SIG-M5 treated with dmso at 0.1 percent for 504 hours (cell line): Measurements from ENCODE around the gene RAB25.
"Not testable (repeated sequence)": the region's sequence is repeated elsewhere in the genome, so short reads cannot be mapped to it uniquely, and the experiment has no call there.

Experiments used
- DNase-seq: peaks from one replicate; lab custom pipeline; 2025; ENCODE audit not compliant: unreplicated experiment; lab: John Stamatoyannopoulos, UW

Gene RAB25

DNA sequence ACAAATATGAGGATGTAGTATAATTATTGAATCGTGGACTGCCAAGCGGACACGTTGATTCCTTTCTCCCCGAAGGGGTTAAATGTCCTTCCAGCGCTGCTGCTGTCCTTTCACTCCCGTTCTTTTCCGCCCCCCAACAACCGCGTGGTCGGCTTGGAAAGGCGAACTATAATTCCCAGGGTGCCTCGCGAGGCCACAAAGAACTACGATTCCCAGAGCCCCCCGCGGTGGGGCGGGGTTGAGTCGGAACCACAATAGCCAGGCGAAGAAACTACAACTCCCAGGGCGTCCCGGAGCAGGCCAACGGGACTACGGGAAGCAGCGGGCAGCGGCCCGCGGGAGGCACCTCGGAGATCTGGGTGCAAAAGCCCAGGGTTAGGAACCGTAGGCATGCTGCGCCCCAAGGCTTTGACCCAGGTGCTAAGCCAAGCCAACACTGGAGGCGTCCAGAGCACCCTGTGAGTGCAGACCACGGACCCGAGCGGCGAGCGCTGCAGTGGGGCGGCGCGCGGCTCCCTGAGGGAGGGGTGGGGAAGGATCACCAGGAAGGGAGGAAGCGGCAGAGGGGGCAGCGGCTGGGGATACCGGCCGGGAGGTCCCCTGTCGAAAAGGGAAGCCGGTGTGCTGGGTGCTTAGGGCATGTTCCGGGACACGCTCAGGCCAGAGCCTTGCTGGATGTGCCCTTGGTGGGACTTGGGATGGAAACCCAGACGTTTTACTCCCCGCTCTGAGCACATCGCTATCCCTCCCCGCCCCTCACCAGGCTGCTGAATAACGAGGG is 6.3 kb upstream of the RAB25 start, which contains the start of gene LAMTOR2:
Gene LAMTOR2 (plus strand): TSS at position 283 of the 781 bp plus-strand sequence. CDS start 108 bp downstream, at position 391.
- peak; percentile 100 for DNase-seq

DNA sequence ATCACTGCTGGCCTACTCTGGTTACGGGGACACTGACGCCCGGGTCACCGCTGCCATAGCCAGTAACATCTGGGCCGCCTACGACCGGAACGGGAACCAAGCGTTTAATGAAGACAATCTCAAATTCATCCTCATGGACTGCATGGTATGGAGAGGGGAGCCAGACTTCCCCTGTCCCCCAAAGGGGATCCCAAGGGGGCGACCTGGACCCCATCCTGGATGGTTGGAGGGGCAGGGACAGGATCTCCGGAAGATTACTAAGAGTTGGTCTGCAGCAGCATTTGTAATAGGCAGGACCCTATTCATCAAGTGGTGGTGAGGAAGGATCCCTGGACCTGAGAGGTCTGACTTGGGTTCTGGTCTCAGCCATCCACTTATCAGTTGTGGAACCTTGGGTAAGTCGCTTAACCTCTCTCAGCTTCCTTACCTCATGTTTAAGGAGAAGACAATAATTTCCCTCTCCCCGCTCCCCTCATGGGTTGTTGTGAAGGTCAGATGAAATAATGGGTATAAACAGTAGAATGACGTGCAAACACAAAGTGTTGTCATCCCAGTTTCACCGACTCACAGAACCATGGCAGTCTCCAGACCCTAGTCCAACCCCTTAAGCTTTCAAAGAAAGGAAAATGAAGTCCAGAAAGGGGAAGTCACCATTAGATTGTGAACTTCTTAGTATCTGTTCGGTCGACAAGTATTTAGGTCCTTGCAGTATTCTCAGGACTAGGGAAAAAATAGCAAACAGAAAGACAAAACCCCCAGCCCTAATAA is 5.5 kb upstream of the RAB25 start:
- DNase-seq = peak; percentile 82

- DNase-seq = no peak
These were observed 4.6 kb upstream of the RAB25 start for GRCh38 chr1:156056326-156056849.

- no peak for DNase-seq
These were observed 1.2 kb downstream of the RAB25 start for GRCh38 chr1:156062189-156062588.

DNA sequence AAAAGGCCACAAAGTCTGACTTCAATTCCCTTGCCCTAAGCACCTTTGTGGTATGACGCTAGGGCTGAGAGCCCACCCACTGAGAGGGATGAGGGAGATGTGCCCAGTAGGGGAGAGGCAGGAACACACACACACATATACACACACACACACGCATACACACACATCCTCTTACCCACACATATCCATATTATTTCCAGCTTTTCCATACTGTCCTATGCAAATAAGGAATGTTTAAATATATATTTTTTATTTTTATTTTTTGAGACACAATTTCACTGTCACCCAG is 3.0 kb downstream of the RAB25 start:
- no peak for DNase-seq

- DNase-seq = no peak
These were observed 3.7 kb downstream of the RAB25 start for GRCh38 chr1:156064615-156065014.

- DNase-seq = no peak
These were observed 4.3 kb downstream of the RAB25 start for GRCh38 chr1:156065212-156065611.

DNA sequence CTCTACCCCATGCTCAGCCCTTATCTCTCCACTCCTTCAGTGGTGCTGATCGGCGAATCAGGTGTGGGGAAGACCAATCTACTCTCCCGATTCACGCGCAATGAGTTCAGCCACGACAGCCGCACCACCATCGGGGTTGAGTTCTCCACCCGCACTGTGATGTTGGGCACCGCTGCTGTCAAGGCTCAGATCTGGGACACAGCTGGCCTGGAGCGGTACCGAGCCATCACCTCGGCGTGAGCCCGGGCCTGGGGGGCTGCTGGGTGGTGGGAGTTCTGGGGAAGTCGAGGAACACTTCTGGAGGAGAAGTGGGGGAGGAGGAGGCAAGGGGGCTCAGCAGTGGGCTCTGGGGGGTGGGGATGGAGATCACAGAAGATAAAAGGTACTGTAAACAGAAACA is 4.9 kb downstream of the RAB25 start:
- DNase-seq = no peak

GRCh38 chr1:156067262-156067661 is 6.3 kb downstream of the RAB25 start:
- DNase-seq = no peak

DNA sequence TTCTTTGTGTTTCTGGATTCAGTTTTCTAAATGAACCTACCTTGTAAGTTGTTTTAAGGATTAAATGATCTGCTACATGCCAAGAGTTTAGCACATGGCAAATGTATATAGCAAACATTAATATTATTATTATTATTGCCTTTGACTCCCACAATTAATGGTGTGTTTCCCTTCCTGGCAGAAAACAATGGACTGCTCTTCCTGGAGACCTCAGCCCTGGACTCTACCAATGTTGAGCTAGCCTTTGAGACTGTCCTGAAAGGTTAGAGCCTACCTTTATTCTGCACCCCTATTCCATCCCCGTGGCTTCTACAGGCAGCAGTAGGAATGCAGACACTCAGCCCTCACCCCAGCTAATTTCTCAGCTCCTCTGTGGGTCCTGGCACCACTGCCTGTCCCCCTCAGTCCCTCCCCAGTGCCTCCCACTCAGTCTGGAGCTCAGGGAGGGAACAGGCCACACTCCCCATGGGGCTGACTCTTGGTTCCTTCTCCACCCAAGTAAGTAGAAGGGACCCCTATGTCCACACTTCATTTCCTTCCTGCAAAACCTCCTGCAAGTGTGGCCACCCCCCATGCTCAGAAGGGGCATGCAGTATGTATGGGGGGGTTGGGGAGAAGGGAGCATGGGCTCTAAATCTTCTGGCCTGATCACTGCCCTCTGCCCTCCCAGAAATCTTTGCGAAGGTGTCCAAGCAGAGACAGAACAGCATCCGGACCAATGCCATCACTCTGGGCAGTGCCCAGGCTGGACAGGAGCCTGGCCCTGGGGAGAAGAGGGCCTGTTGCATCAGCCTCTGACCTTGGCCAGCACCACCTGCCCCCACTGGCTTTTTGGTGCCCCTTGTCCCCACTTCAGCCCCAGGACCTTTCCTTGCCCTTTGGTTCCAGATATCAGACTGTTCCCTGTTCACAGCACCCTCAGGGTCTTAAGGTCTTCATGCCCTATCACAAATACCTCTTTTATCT is 8.8 kb downstream of the RAB25 start:
- no peak for DNase-seq

DNA sequence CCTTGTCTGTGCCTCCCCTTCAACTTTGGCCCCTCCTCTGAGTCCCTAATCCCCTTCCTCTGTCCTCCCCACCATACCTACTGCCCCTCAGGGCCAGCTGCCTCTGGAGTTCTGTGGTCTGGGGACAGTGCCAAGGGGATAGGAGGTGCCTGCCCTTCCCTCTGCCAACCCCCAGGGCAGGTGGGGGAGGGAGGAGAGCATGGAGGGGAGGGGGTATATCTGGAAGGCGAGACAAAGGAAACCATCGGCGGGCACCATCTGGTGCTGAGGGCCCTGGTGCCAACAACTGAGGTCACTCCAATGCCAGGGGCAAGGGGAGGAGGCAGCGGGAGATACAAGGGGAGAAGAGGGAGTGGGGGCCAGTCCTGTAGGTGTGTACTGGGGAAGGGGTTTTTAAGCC is 9.6 kb downstream of the RAB25 start:
- no peak for DNase-seq

GRCh38 chr1:156071332-156071816 is 10.4 kb downstream of the RAB25 start:
- DNase-seq = not testable (repeated sequence)

DNA sequence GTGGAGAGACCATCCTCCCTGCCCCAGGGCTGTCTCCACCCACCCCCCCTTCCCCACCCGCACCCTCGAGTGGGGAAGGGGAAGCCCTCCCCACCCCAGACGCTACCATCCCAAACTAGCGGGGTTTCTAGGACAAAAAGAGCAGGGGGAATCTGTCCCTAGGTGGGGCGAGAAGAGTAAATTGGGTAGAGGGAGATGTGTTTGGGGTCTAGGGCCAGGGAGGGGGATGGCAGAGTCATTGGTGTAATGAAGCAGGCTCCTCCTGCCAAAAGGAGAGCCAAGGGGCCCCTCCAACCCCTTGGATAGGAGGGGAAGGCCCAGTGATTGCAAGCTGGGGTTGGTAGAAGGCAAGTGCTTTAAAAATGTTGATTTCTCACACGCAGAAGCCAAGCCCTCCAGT is 11.3 kb downstream of the RAB25 start:
- DNase-seq = no peak

- DNase-seq = no peak
These were observed 12.2 kb downstream of the RAB25 start for GRCh38 chr1:156073110-156073687.

- no peak for DNase-seq
These were observed 12.8 kb downstream of the RAB25 start for GRCh38 chr1:156073740-156074139.

GRCh38 chr1:156074661-156075060 is 13.7 kb downstream of the RAB25 start:
- no peak for DNase-seq

DNA sequence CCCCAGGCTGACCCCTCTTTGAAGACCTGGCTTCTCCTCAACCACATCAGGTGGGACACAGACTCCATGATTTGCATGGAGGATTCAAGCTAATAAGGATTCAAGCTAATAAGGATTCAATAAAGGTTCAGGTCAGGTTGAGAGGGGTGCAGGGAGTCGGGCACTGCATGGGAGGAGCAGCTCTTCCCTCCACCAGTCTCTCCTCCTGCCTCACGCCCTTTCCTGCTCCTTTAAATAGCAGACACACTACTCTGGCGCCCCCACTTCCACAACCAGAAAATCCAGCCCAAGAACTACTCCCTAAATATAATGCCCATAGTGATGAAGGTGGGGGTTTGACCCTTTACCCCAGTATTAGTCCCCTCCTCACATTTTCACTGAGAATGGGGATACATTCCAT is 14.2 kb downstream of the RAB25 start:
- DNase-seq = no peak

GRCh38 chr1:156075775-156076204 is 14.8 kb downstream of the RAB25 start:
- no peak for DNase-seq

DNA sequence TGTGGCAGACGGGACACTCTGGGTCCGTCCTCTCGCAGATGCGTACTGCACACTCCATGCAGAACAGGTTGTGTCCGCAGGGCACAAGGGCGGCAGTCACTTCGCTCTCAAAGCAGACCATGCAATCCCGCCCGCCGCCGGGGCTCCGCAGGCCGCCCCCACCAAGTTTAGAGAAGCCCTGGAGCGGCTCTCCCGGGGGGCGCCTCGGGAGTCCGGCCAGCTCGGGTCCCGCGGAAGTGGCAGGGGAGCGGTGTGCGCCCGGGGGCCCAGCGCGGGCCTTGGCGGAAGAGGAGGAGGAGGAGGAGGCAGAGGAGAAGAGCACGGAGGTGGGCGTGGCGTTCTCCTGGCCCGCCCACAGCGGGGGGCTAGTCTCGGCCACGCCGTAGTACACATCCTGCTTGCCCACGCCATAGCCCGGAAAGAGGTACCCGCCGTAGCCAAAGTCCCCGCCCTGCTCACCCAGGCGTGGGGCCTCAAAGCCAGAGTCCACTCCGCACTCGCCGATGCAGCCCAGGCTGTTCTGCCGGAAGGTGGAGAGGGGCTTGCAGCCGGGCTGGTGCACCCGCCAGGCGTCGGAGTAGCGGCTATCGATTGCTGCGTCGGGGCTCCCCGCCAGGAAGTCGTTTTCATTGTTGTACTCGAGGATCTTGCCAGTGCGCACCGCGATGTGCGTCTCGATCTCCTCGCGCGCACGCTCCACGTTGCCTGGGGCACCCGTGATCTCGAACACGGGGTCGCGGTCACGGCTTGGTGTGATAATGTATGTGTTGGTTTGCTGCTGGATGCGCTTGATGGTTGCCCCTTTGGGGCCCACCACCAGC is 15.9 kb downstream of the RAB25 start:
- no peak for DNase-seq

- no peak for DNase-seq
These were observed 16.4 kb downstream of the RAB25 start for GRCh38 chr1:156077430-156077760.
